OCI-LY7 (cell line): ENCODE measurements around the gene ANKS6. TPM values are rescaled to one million over a fixed set of nuclear protein-coding genes. Genes with fewer than 3 reads are reported as not detected.

Experiments
- BruUV-seq: library from RNA; stranded (reverse); fragments of 400-500 nt; replicated peaks from 2 replicates; lab custom pipeline; 2021; lab: Mats Ljungman, UMichigan
- CTCF ChIA-PET: fragments of 300-600 bp; sonication (Branson Sonifier 250); formaldehyde crosslinking; loops from one replicate; lab custom pipeline; 2022; ENCODE audit warnings: antibody characterized with exemption; ENCODE audit not compliant: unreplicated experiment; lab: Charles Lee
- POLR2A ChIA-PET: fragments of 300-600 bp; sonication (Branson Sonifier 250); formaldehyde crosslinking; loops from one replicate; lab custom pipeline; 2022; ENCODE audit warnings: antibody characterized with exemption; lab: Charles Lee
- DNase-seq: peaks from one replicate; pipeline ENCODE4 v3.0.0-alpha.2; 2015; ENCODE audit warnings: low spot score
- H2AFZ ChIP-seq: fragments of 200-600 bp; sonication (generic), shearing (Covaris generic); 2 replicates; pipeline ENCODE4 v1.6.1; 2014; ENCODE audit warnings: mild to moderate bottlenecking, antibody characterized with exemption, low read length, moderate library complexity
- H3K27ac ChIP-seq: fragments of 200-600 bp; sonication (generic); 2 replicates; pipeline ENCODE4 v1.5.1; 2014; ENCODE audit warnings: mixed run types, low read depth, mild to moderate bottlenecking, moderate library complexity, low read length, inconsistent platforms; ENCODE audit not compliant: poor library complexity, severe bottlenecking
- H3K36me3 ChIP-seq: fragments of 200-600 bp; sonication (generic); 2 replicates; pipeline ENCODE4 v1.6.1; 2014; ENCODE audit warnings: mild to moderate bottlenecking, antibody characterized with exemption, low read length, moderate library complexity, mixed read lengths; ENCODE audit not compliant: insufficient read depth
- H3K4me1 ChIP-seq: fragments of 200-600 bp; sonication (generic); 2 replicates; pipeline ENCODE4 v1.5.1; 2014; ENCODE audit warnings: mild to moderate bottlenecking, low read length; ENCODE audit not compliant: insufficient read depth, poor library complexity, severe bottlenecking
- H3K4me2 ChIP-seq: fragments of 200-600 bp; sonication (generic); 2 replicates; pipeline ENCODE4 v1.6.1; 2014; ENCODE audit warnings: mild to moderate bottlenecking, low read length
- H3K4me3 ChIP-seq: fragments of 200-600 bp; sonication (generic); 2 replicates; pipeline ENCODE4 v1.5.1; 2014; ENCODE audit warnings: mild to moderate bottlenecking, low read depth, low read length; ENCODE audit not compliant: poor library complexity, severe bottlenecking
- H3K79me2 ChIP-seq: fragments of 200-600 bp; sonication (generic); 2 replicates; pipeline ENCODE4 v1.6.1; 2016; ENCODE audit warnings: low read depth, mild to moderate bottlenecking, low read length, moderate library complexity, mixed read lengths; ENCODE audit not compliant: insufficient read depth
- H3K9me2 ChIP-seq: fragments of 200-600 bp; sonication (generic); 2 replicates; pipeline ENCODE4 v1.6.1; 2016; ENCODE audit warnings: mild to moderate bottlenecking, low read length, mixed read lengths; ENCODE audit not compliant: insufficient read depth
- H3K9me3 ChIP-seq: fragments of 200-600 bp; sonication (generic); 2 replicates; pipeline ENCODE4 v1.6.1; 2014; ENCODE audit warnings: mild to moderate bottlenecking, mixed run types, low read length, mixed read lengths
- H4K20me1 ChIP-seq: fragments of 200-600 bp; sonication (generic); 2 replicates; pipeline ENCODE4 v1.6.1; 2014; ENCODE audit warnings: mild to moderate bottlenecking, antibody characterized with exemption, low read length, moderate library complexity, mixed read lengths; ENCODE audit not compliant: insufficient read depth
- EZH2phosphoT487 ChIP-seq: fragments of 200-600 bp; sonication (generic); IDR thresholded peaks from 2 replicates; pipeline ENCODE4 v1.6.1; 2018; ENCODE audit warnings: low read depth, borderline replicate concordance, mild to moderate bottlenecking, mixed run types, antibody characterized with exemption, low read length, moderate library complexity, mixed read lengths
- intact Hi-C: fragments of 100-400 bp; cut with micrococcal nuclease; formaldehyde crosslinking; loops from one replicate; pipeline ENCODE4 v1.10.0; 2022; ENCODE audit not compliant: unreplicated experiment
- total RNA-seq, 2 experiments: library from RNA; depleted of rRNA in 1 of 2; stranded (reverse); fragments of >200 nt in 1 of 2; shearing (Covaris generic) in 1 of 2; gene quantifications; 2 replicates each; pipeline ENCODE4 v1.2.3, GENCODE V29; 2014 to 2022
- TF ChIP-seq, protein P1 (sequence below): fragments of 200-600 bp; sonication (generic); conservative IDR thresholded peaks from 2 replicates; pipeline ENCODE4 v1.5.1; 2014; ENCODE audit warnings: mild to moderate bottlenecking, antibody characterized with exemption, low read length, moderate library complexity, mixed read lengths

Gene ANKS6
- total RNA-seq, 2 experiments from 2014 or later = 22.2 to 28.5 TPM

DNA sequence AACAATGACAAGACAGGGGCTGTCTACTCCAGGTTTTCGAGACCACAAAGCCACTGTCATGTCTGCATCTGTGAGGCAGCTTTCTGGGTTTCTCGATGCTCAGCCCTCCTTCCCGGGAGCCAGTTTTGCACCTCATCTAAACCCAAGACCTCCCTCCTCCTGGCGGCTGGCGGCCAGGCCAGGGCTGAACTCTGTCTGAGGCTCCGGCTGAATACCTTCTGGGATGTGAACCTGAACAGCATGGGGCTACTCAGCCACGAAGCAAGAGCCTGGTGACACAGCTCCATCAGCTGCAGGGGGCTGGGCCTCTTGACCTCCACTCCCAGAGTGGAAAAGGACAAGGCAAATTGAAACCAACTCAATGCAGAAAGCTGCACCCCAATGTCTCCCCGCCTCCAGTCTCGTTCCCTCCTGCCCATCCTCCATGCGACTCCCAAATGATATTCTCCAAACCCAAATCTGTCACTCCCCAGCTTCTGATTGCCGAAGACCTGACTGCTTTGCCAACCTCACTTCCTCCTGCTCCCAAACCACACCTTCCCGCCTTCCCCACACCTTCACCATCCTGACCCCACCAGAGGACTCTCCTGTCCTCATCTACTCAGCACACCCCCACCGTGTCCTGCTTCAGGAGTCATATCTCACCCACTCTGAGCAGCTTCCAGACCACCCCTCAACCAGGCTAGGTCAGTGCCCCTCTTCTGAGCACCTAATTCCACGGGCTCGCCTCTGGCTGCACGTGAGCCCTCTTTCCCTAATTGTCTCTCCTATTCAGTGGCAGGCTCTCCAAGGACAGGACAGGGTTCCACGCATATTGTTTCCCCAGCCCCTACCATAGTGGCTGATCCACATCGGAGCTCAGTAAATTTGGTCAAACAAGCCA lies 4.5 kb downstream of the ANKS6 start:
- H3K4me2 ChIP-seq = no peak overlapping the region
- no peaks in the 10 kb centered on the region for H3K9me2 ChIP-seq
- CTCF ChIA-PET = no interaction called here
- intact Hi-C loops = loop anchor here (1.0 kb wide), 1 partner anchor 477 kb away; no protein-coding TSS in a partner anchor
- peaks cover 9% of the 10 kb centered on the region for H3K4me1 ChIP-seq
- no peak overlapping the region for H3K4me3 ChIP-seq
- BruUV-seq = no TSS peak
- no peaks in the 10 kb centered on the region for H3K9me3 ChIP-seq
- no peak overlapping the region for H2AFZ ChIP-seq
- DNase-seq = no peak
- TF ChIP-seq, protein P1, sequence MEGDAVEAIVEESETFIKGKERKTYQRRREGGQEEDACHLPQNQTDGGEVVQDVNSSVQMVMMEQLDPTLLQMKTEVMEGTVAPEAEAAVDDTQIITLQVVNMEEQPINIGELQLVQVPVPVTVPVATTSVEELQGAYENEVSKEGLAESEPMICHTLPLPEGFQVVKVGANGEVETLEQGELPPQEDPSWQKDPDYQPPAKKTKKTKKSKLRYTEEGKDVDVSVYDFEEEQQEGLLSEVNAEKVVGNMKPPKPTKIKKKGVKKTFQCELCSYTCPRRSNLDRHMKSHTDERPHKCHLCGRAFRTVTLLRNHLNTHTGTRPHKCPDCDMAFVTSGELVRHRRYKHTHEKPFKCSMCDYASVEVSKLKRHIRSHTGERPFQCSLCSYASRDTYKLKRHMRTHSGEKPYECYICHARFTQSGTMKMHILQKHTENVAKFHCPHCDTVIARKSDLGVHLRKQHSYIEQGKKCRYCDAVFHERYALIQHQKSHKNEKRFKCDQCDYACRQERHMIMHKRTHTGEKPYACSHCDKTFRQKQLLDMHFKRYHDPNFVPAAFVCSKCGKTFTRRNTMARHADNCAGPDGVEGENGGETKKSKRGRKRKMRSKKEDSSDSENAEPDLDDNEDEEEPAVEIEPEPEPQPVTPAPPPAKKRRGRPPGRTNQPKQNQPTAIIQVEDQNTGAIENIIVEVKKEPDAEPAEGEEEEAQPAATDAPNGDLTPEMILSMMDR = no peak
- TF ChIP-seq EZH2phosphoT487 = no peak
- POLR2A ChIA-PET = interaction anchor here (0.8 to 1.0 kb wide), 2 partner anchors 13 to 412 kb away, joined by 3 read pairs; no protein-coding TSS in a partner anchor
- no peak overlapping the region for H3K27ac ChIP-seq
- H3K36me3 ChIP-seq = 0 out of 2 replicates have a peak, but pooled peaks cover 4% of the 10 kb centered on the region
- H3K79me2 ChIP-seq = no peaks in the 10 kb centered on the region
- peaks cover 13% of the 10 kb centered on the region; the same call in 1 of the 2 replicates for H4K20me1 ChIP-seq

GRCh38 chr9:98790842-98791607 lies 5.3 kb downstream of the ANKS6 start:
- H3K9me3 ChIP-seq = no peaks in the 10 kb centered on the region
- peaks cover 9% of the 10 kb centered on the region for H3K4me1 ChIP-seq
- no peak overlapping the region for H3K4me3 ChIP-seq
- TF ChIP-seq, protein P1 = peak; percentile 97
- TF ChIP-seq EZH2phosphoT487 = no peak
- no peaks in the 10 kb centered on the region for H3K9me2 ChIP-seq
- POLR2A ChIA-PET = no interaction called here
- H3K36me3 ChIP-seq = 0 out of 2 replicates have a peak, but pooled peaks cover 4% of the 10 kb centered on the region
- H3K4me2 ChIP-seq = no peak overlapping the region
- no TSS peak for BruUV-seq
- no peaks in the 10 kb centered on the region for H3K79me2 ChIP-seq
- no peak overlapping the region for H2AFZ ChIP-seq
- peak; percentile 48 for DNase-seq
- H3K27ac ChIP-seq = no peak overlapping the region
- peaks cover 13% of the 10 kb centered on the region; the same call in 1 of the 2 replicates for H4K20me1 ChIP-seq
- CTCF ChIA-PET = no interaction called here
- intact Hi-C loops = loop anchor here (1.0 kb wide), 1 partner anchor 476 kb away; no protein-coding TSS in a partner anchor
